Measurements from ENCODE around the gene CAPN9.

Gene CAPN9

DNA sequence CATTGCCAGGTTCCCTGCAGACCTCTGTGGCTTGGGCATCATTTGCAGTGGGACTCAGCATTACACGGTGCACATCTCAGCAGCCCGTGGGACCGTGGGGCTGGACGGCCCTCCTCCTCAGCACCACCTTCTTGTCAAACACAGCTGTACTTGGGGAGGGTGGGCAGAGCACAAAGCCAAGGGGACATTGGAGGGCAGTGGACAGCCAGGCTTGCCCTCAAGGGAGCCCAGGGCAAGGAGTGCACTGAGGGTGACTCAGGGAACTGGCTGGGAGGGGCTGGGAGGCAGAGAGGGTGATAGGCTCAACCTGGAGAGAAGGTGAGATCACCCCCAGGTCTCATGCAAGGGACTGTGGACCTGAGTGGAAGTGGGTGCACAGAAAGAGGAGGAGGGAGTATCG, 3.4 kb downstream of the CAPN9 start:
- Mint-ChIP-seq H3K36me3 (no peaks in the 10 kb centered on the region), H3K27ac (no peak overlapping the region), H3K9me3 (no peaks in the 10 kb centered on the region), H3K4me1 (peaks cover 6% of the 10 kb centered on the region), H3K4me3 (no peak overlapping the region)
- DNase-seq (ENCODE audit: low spot score in 2 of 2) (no peak), ATAC-seq (no peak)

DNA sequence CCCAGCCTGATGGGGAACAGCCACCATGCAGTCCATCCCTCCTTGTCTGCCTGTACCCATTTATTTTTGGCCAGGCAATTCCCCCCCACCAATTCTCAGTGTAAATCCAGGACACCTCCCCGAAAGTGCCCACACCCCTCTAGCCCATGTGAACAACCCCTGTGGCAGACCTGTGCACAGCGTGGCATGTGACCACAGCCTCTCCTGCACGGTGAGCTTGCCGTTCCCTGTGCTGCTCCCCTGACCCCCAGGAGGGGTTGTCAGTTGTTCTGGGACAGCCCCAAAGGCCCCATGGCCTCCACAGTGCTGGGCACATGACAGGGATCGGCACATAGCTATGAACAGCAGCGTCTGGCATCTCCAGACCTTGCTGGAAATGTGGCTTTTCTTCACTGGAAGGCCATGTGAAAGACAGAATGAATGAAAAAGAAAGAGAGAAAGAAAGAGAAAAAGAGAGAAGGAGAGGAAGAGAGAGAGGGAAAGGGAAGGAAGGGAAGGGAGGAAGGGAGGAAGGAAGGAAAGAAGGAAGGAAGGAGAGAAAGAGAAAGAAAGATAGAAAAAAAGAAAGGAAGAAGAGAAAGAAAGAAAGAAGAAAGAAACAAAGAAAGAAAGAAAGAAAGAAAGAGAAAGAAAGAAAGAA, 3.9 kb downstream of the CAPN9 start:
- ATAC-seq (no peak), DNase-seq (ENCODE audit: low spot score in 2 of 2) (no peak)
- Mint-ChIP-seq H3K27ac (no peak overlapping the region), H3K36me3 (no peaks in the 10 kb centered on the region), H3K4me1 (peaks cover 6% of the 10 kb centered on the region), H3K4me3 (no peak overlapping the region), H3K9me3 (no peaks in the 10 kb centered on the region)

DNA sequence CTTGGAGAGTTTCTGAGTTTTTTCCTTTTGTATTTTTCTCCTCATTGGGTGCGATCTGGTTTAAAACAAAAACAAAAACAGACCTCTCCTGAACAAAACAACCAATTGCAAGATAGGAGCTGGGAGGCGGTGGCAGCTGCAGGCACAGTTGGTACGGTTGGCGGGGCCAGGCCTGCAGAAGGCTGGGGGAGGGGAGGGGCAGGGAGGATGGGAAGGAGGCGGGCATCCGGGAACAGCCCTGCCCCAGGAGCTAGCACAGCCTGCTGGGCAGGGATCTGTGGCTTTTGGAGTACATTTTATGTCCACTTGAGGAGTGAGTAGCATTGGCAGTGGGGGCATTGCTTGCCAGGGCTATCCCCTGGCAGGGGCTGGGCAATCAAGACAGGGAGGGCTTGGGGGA, 5.2 kb downstream of the CAPN9 start:
- ATAC-seq: no peak
- Mint-ChIP-seq H3K27ac (no peak overlapping the region), H3K4me1 (peaks cover 6% of the 10 kb centered on the region), H3K4me3 (no peak overlapping the region), H3K36me3 (no peaks in the 10 kb centered on the region), H3K9me3 (no peaks in the 10 kb centered on the region)
- DNase-seq (ENCODE audit: low spot score in 2 of 2): no peak

DNA sequence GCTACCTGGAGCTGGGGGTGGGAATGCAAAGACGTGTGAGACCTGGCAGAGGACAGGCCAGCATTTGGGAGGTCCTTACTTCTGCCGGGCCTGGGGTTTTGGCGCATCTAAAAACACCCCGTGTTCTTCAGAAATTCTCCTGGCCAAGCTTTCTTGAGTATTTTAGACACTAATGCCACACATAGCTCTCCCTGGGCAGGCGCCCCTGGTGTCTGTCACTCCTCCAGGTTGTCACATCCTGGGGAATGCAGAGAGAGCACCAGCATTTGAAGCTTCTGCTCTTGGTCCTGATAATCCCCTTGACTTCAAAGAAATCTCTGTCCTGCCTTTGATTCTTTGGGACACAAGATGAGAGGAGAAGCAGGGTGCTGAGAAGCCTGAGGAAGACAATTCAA, 6.0 kb downstream of the CAPN9 start:
- Mint-ChIP-seq H3K27ac (no peak overlapping the region), H3K4me3 (no peak overlapping the region), H3K4me1 (peaks cover 6% of the 10 kb centered on the region), H3K9me3 (no peaks in the 10 kb centered on the region), H3K36me3 (no peaks in the 10 kb centered on the region)
- ATAC-seq: no peak
- DNase-seq (ENCODE audit: low spot score in 2 of 2): no peak

DNA sequence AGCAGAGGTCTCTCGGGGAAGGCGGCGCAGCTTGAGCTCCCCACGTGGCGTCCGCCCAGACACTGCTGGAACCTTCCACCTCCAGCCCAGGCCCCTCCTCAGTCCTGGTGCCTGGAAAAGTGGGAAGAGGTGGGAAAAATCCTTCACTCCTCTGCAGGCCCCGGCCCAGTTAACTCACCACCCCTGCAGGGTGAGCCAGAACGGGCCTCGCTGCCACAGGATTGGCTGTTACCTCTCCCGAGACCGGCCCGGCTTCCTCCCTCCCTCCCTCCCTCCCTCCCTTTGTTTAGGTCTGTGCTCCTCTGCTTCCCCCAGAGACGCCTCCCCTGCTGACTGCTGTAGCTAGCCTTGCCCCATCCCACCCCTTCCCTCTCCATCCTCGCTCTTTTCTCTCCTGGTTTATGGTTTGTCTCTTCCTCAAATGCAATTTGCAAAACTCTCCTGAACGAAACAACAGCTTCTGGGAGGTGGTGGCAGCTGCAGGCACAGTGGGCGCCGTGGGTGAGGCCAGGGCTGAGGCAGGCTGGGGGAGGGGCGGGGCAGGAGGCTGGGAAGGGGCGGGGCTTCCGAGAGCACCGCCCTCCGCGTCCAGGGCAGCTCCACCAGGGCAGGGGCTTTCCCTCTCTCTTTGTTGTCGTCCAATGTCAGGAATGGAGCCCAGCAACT, 6.5 kb downstream of the CAPN9 start:
- H3K4me3 Mint-ChIP-seq: peak overlapping the region; percentile 45
- no peak overlapping the region for H3K27ac Mint-ChIP-seq
- DNase-seq (ENCODE audit: low spot score in 2 of 2): peak in 1 of 2 donors; percentile 7
- no peaks in the 10 kb centered on the region for H3K36me3 Mint-ChIP-seq
- no peaks in the 10 kb centered on the region for H3K9me3 Mint-ChIP-seq
- peaks cover 6% of the 10 kb centered on the region for H3K4me1 Mint-ChIP-seq
- ATAC-seq: peak; percentile 57

DNA sequence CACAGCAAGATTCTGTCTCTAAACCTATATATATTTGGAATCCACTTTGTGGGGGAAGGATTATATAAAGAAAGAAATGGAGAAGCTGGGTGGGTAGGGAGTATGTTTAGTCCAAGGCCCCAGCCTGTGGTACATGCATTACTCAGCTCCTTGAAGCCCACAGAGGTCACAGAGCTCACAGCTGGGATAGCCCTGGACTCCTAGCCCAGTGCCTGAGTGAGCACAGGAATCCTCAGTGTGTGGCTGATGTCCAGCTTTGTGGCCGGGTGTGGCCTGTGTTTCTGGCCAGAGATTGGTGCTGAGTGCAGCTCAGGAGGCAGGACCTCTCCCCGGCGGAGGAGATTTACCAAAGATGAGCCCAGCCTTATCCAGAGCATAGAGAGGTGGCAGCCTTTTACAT, 7.6 kb downstream of the CAPN9 start:
- no peaks in the 10 kb centered on the region for H3K9me3 Mint-ChIP-seq
- no peak for ATAC-seq
- no peaks in the 10 kb centered on the region for H3K36me3 Mint-ChIP-seq
- H3K27ac Mint-ChIP-seq: no peak overlapping the region
- H3K4me3 Mint-ChIP-seq: no peak overlapping the region
- no peak for DNase-seq (ENCODE audit: low spot score in 2 of 2)
- peaks cover 6% of the 10 kb centered on the region for H3K4me1 Mint-ChIP-seq

DNA sequence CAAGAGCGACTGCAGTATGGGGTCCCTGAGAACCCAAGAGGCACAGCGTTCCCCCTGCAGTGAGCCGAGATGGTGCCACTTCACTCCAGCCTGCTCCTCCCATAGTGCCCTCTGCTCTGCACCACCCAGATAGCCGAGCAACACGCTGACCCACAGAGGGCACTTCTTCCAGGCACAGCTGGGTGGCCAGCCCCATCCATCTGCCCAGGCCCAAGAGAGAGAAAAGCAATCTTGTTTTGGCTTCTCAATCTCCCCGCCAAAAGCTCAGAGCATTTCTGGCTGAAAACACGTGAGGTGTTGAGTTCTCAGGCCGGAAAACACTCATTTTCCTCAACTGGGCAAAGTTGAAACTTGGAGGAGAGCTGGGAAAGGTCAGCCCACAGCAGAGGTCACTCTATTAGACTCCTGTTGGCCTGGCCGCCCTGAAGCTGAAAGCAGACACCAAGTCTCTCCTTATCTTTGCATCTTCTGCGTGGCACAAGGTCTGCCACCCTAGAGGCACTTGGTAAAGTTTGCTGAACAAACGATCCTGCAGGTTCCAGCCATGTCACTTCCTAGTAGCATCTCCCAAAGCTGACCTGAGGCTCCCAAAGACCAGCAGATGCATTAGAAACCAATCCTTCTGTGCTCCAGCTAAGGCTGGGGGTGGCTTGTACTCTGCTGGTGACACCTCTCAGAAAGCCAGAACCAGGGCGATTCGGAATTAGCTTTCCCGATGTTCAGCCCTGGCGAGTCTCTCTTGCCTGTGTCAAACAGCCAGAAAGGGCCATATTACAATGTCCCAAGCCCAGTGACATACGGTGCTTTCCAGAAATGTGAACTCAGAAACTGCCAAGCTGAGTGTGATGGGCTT, 10.9 kb downstream of the CAPN9 start:
- peaks cover 6% of the 10 kb centered on the region for H3K4me1 Mint-ChIP-seq
- H3K27ac Mint-ChIP-seq: no peak overlapping the region
- H3K36me3 Mint-ChIP-seq: no peaks in the 10 kb centered on the region
- ATAC-seq (no peak), DNase-seq (ENCODE audit: low spot score in 2 of 2) (no peak)
- no peak overlapping the region for H3K4me3 Mint-ChIP-seq
- no peaks in the 10 kb centered on the region for H3K9me3 Mint-ChIP-seq

DNA sequence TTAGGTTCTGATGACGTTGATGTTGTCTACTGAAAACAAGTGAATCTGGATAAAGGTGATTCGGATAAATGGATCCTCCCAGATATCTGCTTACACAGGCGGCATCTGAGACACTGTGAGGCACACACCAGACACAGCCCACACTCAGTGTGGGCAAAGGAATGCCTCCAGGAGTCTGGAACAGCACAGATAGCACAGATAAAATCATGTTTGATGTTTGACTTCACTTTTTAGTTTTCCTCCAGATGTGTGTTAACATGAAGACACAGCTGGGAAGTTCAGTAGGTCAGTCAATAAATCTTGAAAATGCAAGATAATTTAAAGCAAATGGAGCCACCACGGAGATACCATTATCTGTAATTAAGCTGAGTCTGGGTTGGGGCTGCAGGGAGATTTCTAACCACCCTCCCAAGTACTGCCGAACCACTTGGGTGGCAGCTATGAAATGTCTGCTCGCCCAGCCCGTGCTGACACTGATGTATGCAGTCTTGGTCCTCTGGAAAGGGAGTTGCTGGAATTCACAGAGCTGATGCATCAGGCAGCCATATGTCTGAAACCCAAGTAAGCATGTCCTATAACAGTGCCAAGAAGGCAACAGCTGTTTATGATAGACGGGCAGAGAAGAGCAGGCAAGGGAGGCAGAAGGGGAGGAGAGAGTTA, 11.7 kb downstream of the CAPN9 start:
- Mint-ChIP-seq H3K4me1 (peaks cover 3% of the 10 kb centered on the region), H3K4me3 (no peak overlapping the region), H3K36me3 (no peaks in the 10 kb centered on the region), H3K27ac (no peak overlapping the region), H3K9me3 (no peaks in the 10 kb centered on the region)
- no peak for DNase-seq (ENCODE audit: low spot score in 2 of 2)
- ATAC-seq: no peak

DNA sequence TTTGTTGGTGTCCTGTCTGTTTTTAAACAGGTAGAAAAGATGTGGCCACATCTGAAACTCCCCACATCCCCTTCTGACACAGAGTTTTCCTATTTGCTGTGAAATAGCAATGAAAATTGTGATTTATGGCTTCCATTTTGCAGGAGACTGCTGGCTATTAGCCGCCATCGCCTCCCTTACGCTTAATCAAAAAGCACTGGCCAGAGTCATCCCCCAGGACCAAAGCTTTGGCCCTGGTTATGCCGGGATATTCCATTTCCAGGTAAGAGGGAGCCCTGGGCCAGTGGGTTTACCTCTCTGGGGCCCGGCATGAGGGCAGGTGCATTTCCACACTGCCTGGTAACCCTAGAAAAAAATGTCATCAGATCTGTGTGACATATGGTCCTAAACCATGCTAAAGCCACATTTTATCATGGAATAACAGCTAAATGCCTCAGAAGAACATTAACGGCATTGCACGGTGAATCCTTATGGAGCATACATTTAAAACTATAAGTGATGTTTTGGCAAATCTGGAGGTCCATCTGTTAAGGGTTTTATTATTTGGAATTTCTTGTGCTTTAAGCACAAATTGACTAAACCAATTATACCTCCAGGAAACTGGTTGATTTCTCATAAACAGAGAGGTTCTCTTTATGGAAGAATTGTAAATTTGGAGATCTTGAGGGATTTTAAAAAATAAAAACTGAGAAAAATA, 12.3 kb downstream of the CAPN9 start:
- Mint-ChIP-seq H3K27ac (no peak overlapping the region), H3K9me3 (no peaks in the 10 kb centered on the region), H3K4me1 (no peaks in the 10 kb centered on the region), H3K4me3 (no peak overlapping the region), H3K36me3 (no peaks in the 10 kb centered on the region)
- ATAC-seq (no peak), DNase-seq (ENCODE audit: low spot score in 2 of 2) (no peak)

DNA sequence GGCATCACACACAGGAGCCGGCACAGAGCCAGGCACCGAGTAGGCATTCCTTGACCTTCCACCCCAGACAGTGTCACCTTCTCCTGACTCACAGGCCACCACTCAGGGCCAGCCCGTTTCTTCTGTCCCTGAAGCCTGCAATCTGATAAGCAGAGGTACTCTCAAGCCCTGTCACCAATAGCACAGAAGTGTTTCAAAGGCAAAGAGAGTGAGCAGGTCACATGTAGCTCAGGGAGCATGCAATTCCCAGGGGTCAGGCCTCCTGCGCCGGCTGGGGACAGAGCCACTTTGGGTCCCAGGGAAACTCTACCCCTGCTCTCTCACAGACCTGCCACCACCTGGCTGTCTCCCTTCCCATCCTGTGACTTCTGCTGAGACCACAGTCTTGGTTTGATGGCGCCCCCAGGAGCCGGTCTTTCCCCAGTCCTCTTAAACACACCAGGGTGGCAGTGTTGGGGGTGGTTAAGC, 13.2 kb downstream of the CAPN9 start:
- no peaks in the 10 kb centered on the region for H3K4me1 Mint-ChIP-seq
- no peaks in the 10 kb centered on the region for H3K9me3 Mint-ChIP-seq
- no peak overlapping the region for H3K27ac Mint-ChIP-seq
- no peak for DNase-seq (ENCODE audit: low spot score in 2 of 2)
- no peak for ATAC-seq
- H3K36me3 Mint-ChIP-seq: no peaks in the 10 kb centered on the region
- H3K4me3 Mint-ChIP-seq: no peak overlapping the region

DNA sequence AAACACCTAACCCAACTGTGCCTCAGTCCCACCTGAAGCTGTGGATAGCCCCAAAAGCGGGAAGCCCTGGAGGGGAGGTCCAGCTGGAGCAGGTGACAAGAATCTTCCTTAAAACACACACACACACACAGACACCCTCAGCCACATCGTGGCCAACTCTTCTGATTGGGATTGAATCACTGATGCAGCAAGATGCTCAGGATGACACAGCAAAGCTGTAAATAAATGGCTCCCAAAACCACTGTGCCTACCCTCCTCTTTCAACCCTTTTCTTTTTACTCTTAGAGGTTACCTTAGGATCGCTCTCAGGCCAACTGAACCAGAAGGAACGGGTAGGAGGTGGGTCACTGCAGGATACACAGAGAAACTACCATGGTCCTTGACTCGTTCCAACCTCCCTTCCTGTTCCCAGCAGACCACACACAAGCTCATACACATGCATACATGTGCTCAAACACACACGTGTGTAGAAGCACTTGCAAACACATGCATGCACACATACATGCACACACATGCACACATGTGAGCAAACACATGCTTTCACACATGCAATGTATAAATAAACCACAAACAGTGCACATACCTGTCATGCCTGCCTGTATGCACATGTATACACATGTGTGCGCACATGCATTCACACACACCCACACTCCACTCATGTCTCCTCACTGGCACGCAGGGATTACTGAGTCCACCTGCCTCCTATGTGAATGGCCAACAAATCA, 14.4 kb downstream of the CAPN9 start:
- Mint-ChIP-seq H3K36me3 (no peaks in the 10 kb centered on the region), H3K4me1 (no peaks in the 10 kb centered on the region), H3K4me3 (no peak overlapping the region), H3K27ac (no peak overlapping the region), H3K9me3 (no peaks in the 10 kb centered on the region)
- ATAC-seq (no peak), DNase-seq (ENCODE audit: low spot score in 2 of 2) (no peak)

DNA sequence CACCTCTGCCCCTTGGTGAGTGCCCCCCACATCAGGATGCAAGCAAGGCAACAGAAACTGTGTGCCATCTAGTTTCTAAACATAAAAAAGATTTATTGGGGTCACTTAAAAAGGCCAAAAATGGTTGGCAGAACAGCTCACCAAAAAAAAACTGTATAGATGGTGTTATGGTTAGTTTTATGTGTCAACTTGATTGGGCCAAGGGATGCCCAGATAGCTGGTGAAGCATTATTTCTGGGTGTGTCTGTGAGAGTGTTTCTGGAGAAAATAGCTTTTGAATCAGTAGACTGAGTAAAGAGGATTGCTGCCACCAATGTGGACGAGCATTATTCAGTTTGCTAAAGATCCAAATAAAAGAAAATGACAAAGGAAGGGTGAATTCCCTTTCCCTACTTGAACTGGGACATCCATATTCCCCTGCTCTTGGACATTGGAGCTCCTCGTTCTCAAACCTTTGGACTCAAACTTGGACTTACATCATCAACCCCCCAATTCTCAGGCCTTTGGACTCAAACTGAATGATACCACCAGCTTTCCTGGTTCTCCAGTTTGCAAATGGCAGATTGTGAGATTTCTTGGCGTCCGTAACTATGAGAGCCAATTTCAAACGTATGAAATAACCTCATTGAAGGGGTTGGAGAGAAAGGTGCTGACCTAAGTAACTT, 16.9 kb downstream of the CAPN9 start:
- Mint-ChIP-seq H3K27ac (no peak overlapping the region), H3K4me1 (no peaks in the 10 kb centered on the region), H3K36me3 (no peaks in the 10 kb centered on the region), H3K4me3 (no peak overlapping the region), H3K9me3 (no peaks in the 10 kb centered on the region)
- DNase-seq (ENCODE audit: low spot score in 2 of 2): no peak
- no peak for ATAC-seq

DNA sequence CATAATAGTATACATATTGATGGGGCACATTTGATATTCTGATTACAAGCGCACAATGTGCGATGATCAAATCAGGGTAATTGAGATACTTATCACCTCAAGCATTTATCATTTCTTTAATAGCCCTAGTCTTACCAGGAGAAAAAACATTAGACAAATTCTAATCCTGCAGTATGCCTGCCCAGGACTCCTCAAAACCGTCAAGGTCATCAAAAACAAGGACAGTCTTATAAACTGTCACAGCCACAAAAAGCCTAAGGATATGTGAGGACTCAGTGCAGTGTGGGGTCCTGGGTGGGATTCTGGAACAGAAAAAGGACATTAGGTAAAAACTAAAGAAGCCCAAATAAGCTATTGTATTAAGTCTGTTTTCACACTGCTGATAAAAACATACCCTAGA, 19.1 kb downstream of the CAPN9 start:
- Mint-ChIP-seq H3K27ac (no peak overlapping the region), H3K9me3 (no peaks in the 10 kb centered on the region), H3K4me1 (no peaks in the 10 kb centered on the region), H3K4me3 (no peak overlapping the region), H3K36me3 (no peaks in the 10 kb centered on the region)
- DNase-seq (ENCODE audit: low spot score in 2 of 2) (no peak), ATAC-seq (no peak)

Measured in stimulated activated effector memory CD8-positive, alpha-beta T cell treated with anti-CD3 and anti-CD28 coated beads, Interleukin-12 subunit alpha, Interleukin-12 subunit beta, amount 100 ng/mL, for 72 hours (primary cell).